Activated T-cell treated with anti-CD3 and anti-CD28 coated beads, Interleukin-2, amount 50 U/mL, for 24 hours (primary cell): ENCODE results near the gene TTC27.
"Not testable (repeated sequence)": the region's sequence is repeated elsewhere in the genome, so short reads cannot be mapped to it uniquely, and the experiment has no call there.

Experiments
- DNase-seq: peaks from one replicate; pipeline ENCODE4 v3.0.0-alpha.2; 2020
- H3K27ac Mint-ChIP-seq: 2 replicates; pipeline ENCODE4 v1.8.0; 2020; ENCODE audit warnings: mild to moderate bottlenecking, mixed read lengths
- H3K27me3 Mint-ChIP-seq: 2 replicates; pipeline ENCODE4 v1.8.0; 2020; ENCODE audit warnings: mixed read lengths
- H3K36me3 Mint-ChIP-seq: 2 replicates; pipeline ENCODE4 v1.8.0; 2020; ENCODE audit warnings: low read depth, mixed read lengths
- H3K4me1 Mint-ChIP-seq: 2 replicates; pipeline ENCODE4 v1.8.0; 2020; ENCODE audit warnings: low read depth, mixed read lengths
- H3K4me3 Mint-ChIP-seq: 2 replicates; pipeline ENCODE4 v1.8.0; 2020; ENCODE audit warnings: mild to moderate bottlenecking, moderate library complexity, mixed read lengths
- H3K9me3 Mint-ChIP-seq: 2 replicates; pipeline ENCODE4 v1.8.0; 2020; ENCODE audit warnings: mixed read lengths

The TTC27 gene

GRCh38 chr2:32863803-32864202 lies 236.0 kb downstream of the TTC27 start:
- H3K27me3 Mint-ChIP-seq = peaks cover 8% of the 10 kb centered on the region
- H3K9me3 Mint-ChIP-seq = no peaks in the 10 kb centered on the region
- no peak overlapping the region for H3K27ac Mint-ChIP-seq
- H3K4me3 Mint-ChIP-seq = no peak overlapping the region
- no peaks in the 10 kb centered on the region for H3K36me3 Mint-ChIP-seq
- DNase-seq = no peak
- peaks cover 13% of the 10 kb centered on the region for H3K4me1 Mint-ChIP-seq

- DNase-seq = no peak
- no peaks in the 10 kb centered on the region for H3K9me3 Mint-ChIP-seq
These were observed 236.7 kb downstream of the TTC27 start for GRCh38 chr2:32864334-32865111.

GRCh38 chr2:32865399-32866068 lies 237.7 kb downstream of the TTC27 start:
- no peak for DNase-seq
- Mint-ChIP-seq H3K4me3 (no peak overlapping the region), H3K9me3 (no peaks in the 10 kb centered on the region), H3K4me1 (peaks cover 13% of the 10 kb centered on the region), H3K27me3 (peaks cover 8% of the 10 kb centered on the region), H3K27ac (no peak overlapping the region), H3K36me3 (no peaks in the 10 kb centered on the region)

More at GRCh38 chr2:32864334-32865111, 236.7 kb downstream of the TTC27 start:
- H3K27ac Mint-ChIP-seq = no peak overlapping the region
- H3K4me1 Mint-ChIP-seq = peaks cover 13% of the 10 kb centered on the region
- no peaks in the 10 kb centered on the region for H3K36me3 Mint-ChIP-seq
- no peak overlapping the region for H3K4me3 Mint-ChIP-seq
- H3K27me3 Mint-ChIP-seq = peaks cover 8% of the 10 kb centered on the region

GRCh38 chr2:32866462-32866861 lies 238.6 kb downstream of the TTC27 start:
- H3K4me1 Mint-ChIP-seq = peaks cover 13% of the 10 kb centered on the region
- not testable (repeated sequence) for H3K9me3 Mint-ChIP-seq, H3K27ac Mint-ChIP-seq

More at GRCh38 chr2:32866462-32866861, 238.6 kb downstream of the TTC27 start:
- DNase-seq, H3K36me3 Mint-ChIP-seq, H3K27me3 Mint-ChIP-seq, H3K4me3 Mint-ChIP-seq: not testable (repeated sequence)
